GM21723 (cell line): ENCODE data around the gene OSTN.
"Not testable (repeated sequence)": the region's sequence is repeated elsewhere in the genome, so short reads cannot be mapped to it uniquely, and the experiment has no call there.

Experiments
- ATAC-seq: cut with Tn5 transposase; IDR thresholded peaks from one replicate; pipeline ENCODE4 v1.9.1; 2021; ENCODE audit warnings: mild to moderate bottlenecking, moderate library complexity; ENCODE audit not compliant: unreplicated experiment

Gene OSTN, protein sequence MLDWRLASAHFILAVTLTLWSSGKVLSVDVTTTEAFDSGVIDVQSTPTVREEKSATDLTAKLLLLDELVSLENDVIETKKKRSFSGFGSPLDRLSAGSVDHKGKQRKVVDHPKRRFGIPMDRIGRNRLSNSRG

DNA sequence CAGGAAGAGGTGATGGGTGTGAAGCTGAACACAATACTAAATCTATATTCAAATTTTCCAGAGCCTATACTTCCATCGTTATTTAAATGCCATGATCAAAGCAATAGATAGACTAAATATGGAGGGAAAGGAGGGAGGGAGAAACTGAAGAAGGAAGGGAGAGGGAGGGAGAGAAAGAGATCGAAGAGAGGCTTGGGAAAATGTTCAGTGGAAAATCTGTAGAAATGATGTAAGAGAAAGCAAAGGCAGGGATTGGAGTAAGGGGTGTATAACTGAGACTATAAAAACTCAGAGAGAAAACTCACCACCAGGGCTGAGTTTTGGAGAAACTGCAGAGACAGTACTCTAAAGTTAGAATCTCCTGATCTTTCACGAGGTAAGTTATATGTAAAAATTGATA, at the start of gene OSTN:
OSTN (plus strand) TSS at position 310 of the 400 bp plus-strand sequence. CDS start 13,292 bp downstream, outside the sequence.
- no peak for ATAC-seq

DNA sequence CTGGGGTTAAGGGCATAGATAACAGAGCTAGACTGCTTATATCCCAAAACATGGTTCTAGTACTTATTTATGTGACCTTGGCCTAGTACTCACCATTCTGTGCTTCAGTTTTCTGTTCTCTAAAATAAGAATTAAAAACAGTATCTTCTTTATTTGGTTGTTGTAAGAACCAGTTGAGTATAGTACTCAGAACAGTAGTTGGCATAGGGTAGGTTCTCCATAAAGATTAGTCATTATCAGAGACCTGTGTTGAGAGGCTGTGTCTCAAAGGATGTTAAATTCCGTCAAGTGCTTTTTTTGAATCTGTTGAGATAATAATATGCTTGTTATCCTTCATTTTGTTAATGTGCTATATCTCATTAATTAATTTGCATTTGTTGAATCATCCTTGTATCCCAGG, 47.4 kb upstream of the OSTN start:
- no peak for ATAC-seq

- no peak for ATAC-seq
Observed at GRCh38 chr3:191154827-191155226, 44.2 kb upstream of the OSTN start.

DNA sequence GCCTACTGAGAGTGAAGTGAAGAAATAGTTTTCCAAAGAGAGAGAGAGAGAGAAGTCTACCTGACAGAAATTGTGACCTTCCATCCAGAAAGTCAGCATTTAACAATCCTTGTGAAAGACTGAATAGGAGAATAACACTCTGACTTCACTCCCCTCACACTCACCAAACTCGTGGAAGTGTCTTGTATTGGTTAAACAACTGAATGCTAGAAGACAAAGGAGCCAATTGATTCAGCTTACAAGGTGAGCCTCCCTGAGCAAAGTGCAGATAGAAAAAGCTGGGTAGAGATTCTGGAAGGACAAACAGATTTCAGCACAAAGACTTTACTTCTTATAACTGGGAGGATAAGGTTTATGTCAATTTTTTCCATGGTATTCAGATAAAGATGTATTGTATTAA, 40.8 kb upstream of the OSTN start:
- ATAC-seq = no peak

DNA sequence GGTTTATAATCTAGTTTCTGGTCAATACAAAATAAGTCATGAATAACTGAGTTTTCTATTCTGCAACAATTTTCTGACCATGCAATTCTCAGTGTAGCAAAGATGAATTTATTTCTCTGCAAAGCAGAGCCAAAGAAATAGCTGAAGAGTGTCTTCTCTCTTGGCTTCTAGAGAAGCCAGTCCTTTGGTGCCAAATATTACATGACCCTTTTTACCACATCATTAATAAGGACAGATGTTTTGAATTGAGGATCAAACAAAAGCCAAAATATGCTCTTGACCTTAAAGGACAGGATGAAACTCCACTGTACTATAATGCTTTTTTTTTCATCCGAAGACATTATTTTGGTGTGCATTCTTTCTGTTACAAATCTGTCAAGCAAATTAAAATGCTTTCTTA, 40.2 kb upstream of the OSTN start:
- no peak for ATAC-seq

GRCh38 chr3:191165802-191166201, 33.2 kb upstream of the OSTN start:
- no peak for ATAC-seq

GRCh38 chr3:191166368-191166767, 32.7 kb upstream of the OSTN start:
- ATAC-seq = no peak

GRCh38 chr3:191169566-191169965, 29.5 kb upstream of the OSTN start:
- ATAC-seq = no peak

GRCh38 chr3:191170097-191170496, 28.9 kb upstream of the OSTN start:
- no peak for ATAC-seq

DNA sequence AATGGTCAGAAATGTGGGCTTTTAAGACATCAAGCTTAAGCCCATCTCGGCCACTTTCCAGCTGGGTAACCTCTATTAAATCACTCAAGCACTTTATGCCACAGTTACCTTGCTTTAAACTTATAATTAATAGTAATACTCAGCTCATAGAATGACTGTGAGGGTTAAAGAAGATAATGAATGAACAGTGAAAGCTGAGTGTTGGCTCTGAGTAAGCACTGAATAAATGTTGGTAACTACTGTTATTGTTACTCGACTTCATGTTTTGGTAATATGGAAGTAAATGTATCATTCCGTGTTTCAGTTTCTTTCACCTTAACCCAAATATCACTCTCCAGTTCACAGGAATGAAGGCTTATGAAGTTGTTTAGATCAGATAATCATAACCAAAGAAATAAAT, 23.9 kb upstream of the OSTN start:
- no peak for ATAC-seq

DNA sequence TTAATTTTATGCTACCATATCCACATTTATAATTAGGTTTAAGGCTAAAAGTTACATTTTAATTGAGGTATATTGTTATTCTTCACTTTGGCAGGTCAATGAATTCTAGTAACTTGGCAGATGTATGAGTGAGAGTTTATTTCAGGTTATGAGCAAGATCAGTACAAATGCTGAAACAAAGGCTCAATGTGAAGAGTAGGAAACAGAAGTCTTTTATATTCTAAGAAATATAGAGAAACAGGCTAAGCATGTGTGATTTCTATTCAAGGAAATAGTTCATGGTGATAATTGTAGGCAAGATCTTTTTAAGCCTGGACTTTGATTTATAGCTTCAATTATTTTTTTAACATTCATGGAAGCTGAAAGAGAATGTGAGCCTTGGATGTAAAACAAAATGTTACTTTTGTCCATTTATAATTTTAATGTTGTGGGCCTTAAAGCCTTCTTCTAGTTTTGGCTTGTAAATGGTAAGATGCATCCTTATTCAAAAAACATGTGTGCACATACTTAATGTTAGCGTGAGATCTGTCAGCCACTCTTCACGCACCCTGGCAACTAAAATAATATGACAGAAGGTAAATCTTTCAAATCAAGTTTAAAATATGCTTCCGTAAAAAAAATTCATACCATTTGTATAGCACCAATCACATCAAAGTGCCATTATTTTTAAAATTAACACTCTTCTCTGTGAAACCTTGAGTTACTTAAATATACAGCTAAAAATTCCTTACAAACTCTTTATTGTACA, 22.8 kb upstream of the OSTN start:
- no peak for ATAC-seq

- not testable (repeated sequence) for ATAC-seq
Observed at GRCh38 chr3:191185382-191185781, 13.7 kb upstream of the OSTN start.

- ATAC-seq = not testable (repeated sequence)
Observed at GRCh38 chr3:191188246-191188645, 10.8 kb upstream of the OSTN start.

- not testable (repeated sequence) for ATAC-seq
Observed at GRCh38 chr3:191192270-191192669, 6.8 kb upstream of the OSTN start.

DNA sequence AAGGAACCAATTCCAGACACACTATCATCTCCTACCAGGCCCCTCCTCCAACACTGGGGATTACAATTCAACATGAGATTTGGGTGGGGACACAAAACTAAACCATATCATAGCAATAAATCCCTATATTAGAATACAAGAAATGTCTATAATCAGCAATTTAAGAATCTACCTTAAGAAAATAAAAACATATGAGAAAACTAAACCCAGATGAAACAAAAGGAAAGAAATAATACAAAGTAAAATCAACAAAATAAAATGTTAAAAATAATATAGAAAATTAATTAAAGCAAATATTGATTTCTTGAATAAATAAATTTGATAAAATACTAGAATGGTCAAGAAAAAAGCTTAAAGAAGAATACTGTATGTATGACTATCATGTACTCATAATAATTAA, 6.1 kb upstream of the OSTN start:
- ATAC-seq = no peak

DNA sequence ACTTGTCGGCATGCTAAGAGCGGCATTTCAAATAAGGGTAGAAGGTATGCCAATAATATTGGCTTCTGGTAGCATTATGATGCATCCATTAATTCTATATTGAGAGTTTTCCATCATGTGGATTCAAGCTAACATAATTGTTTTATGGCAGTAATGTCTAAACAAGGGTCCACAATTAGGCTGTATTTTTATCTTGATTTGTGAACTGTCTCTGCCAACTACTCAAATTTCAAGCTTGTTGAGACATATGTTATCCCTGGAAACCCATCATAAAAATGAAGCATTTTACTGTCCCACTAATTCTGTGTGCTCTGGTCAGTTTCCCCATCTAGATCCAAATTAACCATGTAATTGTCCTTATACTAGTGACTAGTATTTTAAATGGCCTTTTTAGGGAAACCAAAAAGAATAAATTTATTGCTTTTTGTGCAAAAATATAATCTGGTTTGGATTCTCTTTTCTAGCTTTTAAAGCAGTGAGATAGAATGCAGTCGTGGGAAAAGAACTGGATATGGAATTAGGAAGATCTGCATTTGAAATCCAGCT, 1.2 kb upstream of the OSTN start:
- ATAC-seq = no peak

DNA sequence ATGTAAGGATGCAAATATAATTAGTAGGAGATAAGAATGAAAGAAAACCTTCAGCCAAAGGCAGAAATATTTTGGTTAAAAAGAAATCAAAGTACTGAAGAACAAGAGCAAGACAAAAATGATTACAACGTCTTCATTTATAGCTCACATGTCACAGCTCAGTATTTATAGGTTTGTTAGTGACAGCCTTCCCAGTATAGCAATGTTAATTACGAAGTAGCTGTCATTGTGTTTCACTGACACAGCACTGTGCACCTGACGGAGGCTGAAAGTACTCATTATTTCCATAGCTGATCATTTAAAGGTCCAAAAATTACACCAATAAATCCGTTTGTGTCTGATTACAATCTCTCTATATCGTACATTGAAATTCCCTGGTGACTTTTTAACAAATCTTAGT, 561 bp upstream of the OSTN start:
- ATAC-seq = no peak

GRCh38 chr3:191210032-191210431, 11.0 kb downstream of the OSTN start:
- no peak for ATAC-seq

DNA sequence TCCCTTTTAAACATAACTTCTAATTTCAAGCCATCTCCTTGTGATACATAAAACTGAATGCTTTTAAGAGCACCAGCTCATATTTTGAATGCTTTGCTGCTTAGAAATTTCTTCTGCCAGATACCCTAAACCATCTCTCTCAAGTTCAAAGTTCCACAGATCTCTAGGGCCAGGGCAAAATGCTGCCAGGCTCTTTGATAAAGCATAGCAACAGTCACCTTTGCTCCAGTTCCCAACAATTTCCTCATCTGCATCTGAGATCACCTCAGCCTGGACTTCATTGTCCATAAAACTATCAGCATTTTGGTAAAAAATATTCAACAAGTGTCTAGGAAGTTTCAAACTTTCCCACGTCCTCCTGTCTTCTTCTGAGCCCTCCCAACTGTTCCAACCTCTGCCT, 17.5 kb downstream of the OSTN start:
- ATAC-seq = no peak

DNA sequence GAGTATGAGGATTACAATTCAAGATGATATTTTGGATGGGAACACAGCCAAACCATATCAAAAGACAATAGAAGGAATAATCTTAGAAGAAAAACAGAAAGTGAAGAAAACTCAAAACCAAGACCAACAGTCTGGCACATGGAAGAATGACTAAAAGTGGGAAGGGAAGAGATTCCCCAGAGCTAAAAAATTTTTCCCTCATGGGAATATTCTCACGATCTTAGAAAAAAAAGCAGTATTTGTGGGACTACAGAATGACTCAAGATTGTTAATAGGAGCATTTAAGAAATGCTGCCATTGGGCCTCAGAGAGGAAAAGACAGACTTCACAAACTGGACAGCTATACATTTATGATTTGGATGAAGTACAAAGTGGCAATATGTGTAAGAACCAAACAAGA, 18.3 kb downstream of the OSTN start:
- no peak for ATAC-seq

GRCh38 chr3:191220908-191221307, 21.9 kb downstream of the OSTN start:
- no peak for ATAC-seq

DNA sequence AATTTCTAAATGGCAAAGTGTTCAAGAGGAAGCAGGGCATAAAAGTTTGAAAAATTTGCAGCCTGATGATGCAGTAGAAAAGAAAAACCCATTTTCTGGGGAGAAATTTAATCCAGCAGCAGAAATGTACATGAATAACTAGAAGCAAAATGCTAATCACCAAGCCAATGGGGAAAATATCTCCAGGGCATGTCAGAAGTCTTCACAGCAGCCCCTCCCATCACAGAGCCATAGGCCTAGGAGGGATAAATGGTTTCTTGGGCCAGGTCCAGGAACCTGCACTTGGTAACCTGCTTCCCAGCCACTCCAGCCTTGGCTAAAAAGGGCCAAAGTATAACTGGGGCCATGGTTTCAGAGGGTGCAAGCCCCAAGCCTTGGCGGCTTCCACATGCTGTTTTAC, 22.6 kb downstream of the OSTN start:
- no peak for ATAC-seq

- no peak for ATAC-seq
Observed at GRCh38 chr3:191227541-191227940, 28.5 kb downstream of the OSTN start.
